Measurements from ENCODE around the gene IFNGR1.

Gene IFNGR1

GRCh38 chr6:137173501-137173900 is 45.7 kb downstream of the IFNGR1 start, which contains the start of gene IL22RA2:
IL22RA2 (minus strand) TSS chr6:137173644; CDS start chr6:137161749, 11,895 bp downstream.
- no peak for DNase-seq

DNA sequence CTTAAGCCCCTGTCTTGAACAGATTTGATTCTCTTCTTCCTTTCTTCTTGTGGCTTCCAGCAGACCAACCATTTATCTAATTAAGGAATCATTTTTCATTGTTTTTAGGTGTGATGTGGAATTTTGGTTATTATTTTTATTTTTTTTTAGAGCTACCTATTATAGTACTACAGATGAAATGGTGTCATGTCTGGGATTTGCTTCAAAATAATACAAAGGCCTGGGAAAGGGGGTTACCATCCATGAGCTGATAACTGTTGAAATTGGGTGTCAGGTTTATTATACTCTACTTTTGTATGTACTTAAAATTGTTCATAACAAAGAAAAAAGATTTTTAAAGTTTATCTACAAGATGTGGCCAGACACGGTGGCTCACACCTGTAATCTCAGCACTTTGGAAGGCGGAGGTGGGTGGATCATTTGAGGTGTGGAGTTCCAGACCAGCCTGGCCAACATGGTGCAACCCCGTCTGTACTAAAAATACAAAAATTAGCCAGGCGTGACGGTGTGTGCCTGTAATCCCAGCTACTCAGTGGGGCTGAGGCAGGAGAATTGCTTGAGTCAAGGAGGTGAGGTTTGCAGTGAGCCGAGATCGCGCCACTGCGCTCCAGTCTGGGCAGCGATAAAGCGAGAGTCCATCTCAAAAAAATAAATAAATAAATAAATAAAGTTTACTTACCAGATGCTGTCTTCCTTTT is 46.3 kb downstream of the IFNGR1 start:
- no peak for DNase-seq

DNA sequence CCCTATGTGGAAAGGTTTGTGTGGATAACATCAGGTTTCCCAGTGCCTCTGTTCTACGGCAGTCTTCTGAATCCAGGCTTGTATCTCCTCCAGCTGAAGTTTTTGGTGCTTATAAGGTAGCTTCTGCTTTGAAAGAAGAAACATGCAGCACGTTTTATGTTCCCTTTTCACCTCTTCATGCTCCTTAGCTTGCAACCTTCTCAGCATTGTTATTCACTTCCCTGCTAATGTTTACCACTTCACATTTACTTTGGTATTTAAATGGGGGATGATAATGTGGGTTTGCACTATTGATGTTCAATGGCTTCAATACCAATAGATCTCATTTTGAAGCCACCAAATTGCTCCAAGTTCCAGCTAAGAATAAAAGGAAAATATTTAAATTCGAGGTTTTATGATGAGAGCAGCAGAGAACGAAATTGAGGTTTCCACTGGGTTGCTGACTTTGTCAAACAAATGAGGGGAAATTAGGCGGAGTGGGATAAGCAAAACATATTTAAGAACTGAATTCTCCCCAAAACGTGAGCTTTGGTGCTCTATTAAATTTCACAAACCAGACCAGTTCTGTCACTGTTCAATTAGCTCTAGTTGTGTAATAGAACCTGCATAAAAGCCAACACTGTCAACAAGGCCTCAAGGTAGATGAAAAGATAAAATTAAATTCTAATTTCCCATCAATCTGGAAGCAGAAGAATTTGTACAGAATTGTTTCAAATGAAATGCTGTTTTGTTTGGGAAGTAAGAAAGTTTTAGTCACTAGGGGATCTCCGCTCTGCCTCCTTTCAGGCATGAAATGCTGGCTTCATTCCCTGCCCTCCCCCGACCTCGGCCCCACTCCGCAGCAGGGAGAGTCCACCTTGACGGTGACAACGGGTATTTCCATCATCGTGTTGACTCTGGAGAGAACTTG is 47.1 kb downstream of the IFNGR1 start:
- DNase-seq, result no peak

DNA sequence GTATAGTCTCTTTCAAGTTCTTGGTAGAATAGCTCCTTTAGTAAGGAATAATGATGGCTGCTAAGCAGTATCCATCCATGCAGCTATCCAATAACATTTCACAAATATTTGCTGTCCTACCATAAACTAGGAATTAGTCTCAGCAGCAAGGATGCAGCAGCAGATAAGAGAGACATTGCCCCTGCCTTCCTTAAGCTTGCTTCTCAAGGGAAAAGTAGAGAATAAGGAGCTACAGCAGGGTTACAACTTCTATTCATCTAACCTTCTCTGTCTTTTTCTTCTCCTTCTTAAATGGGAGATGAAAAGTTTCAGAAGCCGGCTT is 48.2 kb downstream of the IFNGR1 start:
- no peak for DNase-seq

- no peak for DNase-seq
Observed at GRCh38 chr6:137170266-137171052, 48.7 kb downstream of the IFNGR1 start.

DNA sequence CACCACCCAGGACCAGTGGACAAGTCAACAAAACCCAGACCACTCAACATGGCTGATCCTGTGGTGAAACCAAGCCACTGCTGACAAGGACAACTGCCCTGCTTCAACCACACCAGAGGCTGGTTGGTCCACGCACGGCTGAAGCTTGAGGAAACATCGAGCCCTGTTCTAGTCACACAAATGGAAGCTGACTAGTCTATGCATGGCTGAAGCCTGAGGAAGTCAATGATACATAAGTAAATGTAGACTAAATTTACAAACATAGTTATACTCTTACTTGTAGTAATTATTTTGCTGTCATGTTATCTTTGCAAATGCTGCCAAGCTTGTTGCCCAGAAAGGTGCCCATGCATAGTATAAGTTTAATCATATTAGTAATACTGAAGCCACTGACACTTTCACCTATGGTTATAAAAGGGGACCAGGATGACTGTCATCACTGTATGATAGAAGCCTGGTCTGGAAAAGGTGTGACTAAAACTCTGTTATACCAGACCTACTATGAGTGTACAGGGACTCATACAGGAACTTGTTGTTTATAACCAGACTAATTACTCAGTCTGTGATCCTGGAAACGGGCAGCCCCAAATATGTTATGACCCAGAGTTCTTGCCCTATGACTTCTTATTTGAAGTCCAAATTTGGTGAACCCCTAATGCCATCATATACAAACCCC is 51.3 kb downstream of the IFNGR1 start:
- no peak for DNase-seq

GRCh38 chr6:137166247-137167098 is 52.7 kb downstream of the IFNGR1 start:
- no peak for DNase-seq

GRCh38 chr6:137165375-137166246 is 53.6 kb downstream of the IFNGR1 start:
- no peak for DNase-seq

GRCh38 chr6:137163732-137164318 is 55.4 kb downstream of the IFNGR1 start:
- DNase-seq, result no peak

- DNase-seq, result no peak
Observed at GRCh38 chr6:137162692-137163306, 56.4 kb downstream of the IFNGR1 start.

- no peak for DNase-seq
Observed at GRCh38 chr6:137161949-137162348, 57.2 kb downstream of the IFNGR1 start.

GRCh38 chr6:137160763-137161162 is 58.4 kb downstream of the IFNGR1 start:
- DNase-seq, result no peak

DNA sequence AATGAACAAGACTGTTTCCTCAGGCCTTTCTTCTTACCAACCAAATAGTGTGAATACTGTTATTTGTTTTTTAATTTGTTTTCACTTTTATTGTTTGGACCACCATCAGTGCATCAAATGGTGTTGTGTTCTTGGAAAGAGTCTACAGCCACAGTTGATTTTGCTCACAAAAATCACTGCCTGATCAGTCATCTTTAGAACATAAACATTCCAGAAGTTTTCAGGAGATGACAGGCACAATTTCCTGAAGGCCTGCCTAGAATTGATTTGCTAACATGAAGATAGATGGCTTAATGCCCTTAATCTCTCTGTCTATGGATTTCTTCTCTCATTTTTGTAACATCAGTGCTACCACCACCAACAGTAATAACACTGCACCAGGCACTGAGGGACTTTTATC is 59.3 kb downstream of the IFNGR1 start:
- DNase-seq, result no peak

GRCh38 chr6:137157601-137158000 is 61.6 kb downstream of the IFNGR1 start:
- no peak for DNase-seq

DNA sequence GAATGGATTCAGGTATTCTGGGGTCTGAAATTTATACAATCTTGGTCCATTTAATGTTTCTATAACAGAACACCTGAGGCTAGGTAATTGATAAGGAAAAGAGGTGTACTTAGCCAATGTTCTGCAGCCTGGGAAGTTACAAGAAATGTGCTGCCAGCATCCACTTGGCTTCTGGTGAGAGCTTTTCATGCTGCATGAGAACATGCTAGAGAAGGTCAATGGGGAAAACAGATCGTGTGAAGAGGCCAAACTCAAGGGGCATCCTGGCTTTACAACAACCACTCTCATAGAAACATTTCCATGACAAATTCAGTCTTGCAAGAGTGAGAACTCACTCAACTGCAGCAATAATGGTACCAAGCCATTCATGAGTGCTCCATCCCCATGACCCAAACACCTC is 62.5 kb downstream of the IFNGR1 start:
- no peak for DNase-seq

- peak; percentile 11 for DNase-seq
Observed at GRCh38 chr6:137155830-137156229, 63.4 kb downstream of the IFNGR1 start.

DNA sequence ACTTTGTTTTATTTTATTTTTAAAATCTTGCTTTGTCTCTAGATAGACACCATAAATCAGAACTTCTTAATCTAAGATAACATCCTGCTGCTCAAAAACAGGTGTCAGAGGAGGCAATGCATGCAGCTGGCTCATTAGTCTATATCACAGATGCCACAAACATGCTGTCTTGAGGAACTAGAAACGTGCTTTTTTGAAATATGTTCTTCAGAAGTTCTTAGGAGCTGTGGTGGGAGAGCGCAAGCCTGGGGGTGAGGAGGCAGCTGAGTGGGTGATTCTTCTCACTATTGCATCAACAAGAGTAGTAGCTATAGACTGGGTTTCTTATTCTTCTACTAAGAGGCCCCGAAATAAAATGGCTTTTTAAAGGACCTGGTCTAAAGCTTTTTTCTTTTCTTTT is 69.1 kb downstream of the IFNGR1 start:
- no peak for DNase-seq

GRCh38 chr6:137149035-137149393 is 70.2 kb downstream of the IFNGR1 start:
- DNase-seq, result no peak

- DNase-seq, result no peak
Observed at GRCh38 chr6:137148306-137149034, 70.7 kb downstream of the IFNGR1 start.

Data from fibroblast of skin of right quadriceps (primary cell).